ENCODE results near the gene USP7.
A peak's percentile ranks its signal among the peaks of the same experiment; 100 is the strongest.

USP7 gene

DNA sequence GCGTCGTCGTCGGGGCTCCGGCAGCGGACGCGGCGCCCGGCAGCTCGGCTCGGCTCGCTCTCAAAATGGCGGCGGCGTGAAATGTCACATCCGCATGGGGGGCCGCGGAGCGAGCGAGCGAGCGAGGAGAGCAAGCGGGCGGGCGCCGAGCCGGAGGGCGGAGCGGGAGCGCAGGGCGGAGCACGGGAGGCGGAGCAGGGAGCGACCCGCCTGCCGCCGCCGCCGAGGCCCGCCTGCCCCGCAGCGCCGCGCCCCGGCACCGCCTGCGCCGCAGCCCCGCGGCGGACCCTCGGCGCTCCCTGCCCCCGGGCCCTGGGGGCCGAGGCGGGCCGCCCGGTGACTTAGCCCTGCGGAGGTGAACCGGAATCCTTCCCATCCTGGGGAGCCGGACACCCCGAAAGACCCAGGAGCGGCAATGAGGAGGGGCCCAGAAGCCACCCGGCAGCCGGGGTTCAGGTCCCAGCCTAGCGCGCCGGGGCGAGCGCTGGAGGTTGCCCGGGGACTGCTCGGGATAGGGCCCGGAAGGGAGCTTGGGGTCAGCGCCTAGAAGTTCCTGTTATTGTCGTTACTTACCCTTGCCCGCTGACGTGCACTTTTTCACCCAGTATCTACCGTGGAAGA lies at the start of gene USP7:
USP7 (minus strand) TSS at position 86 of the 621 bp plus-strand sequence. CDS start 621 bp downstream, outside the sequence.
- no peaks in the 10 kb centered on the region for H3K9me3 Mint-ChIP-seq
- H3K27ac Mint-ChIP-seq = peak within 1 kb of the TSS; percentile 97
- DNase-seq (peak; percentile 87), ATAC-seq (replicated peaks) (peak; percentile 84 to 85)
- peak within 1 kb of the TSS; percentile 89 to 90 for H3K4me3 Mint-ChIP-seq
- no peaks in the 10 kb centered on the region for H3K27me3 Mint-ChIP-seq
- peaks cover 40 to 57% of the 10 kb centered on the region in 2 donors for H3K4me1 Mint-ChIP-seq
- H3K36me3 Mint-ChIP-seq = peaks cover 13 to 14% of the 10 kb centered on the region in 2 donors

DNA sequence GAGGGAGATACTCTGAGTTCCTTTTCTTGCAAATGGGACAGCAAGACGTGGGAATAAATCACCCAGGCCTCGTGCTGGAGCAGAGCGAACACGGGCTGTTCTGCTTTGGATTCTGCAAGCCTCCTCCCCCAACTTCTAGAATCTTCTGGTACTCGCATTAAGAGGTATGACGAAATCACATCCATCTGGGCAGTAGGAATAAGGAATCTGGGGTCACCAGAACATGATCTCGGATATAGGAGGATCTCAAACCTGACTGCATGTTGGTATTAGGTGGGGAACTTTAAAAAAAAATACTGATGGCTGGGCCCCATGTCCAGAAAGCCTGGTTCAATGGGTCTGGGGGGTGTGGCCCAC lies 49.8 kb upstream of the USP7 start:
- peaks cover 22 to 29% of the 10 kb centered on the region in 2 donors for H3K27me3 Mint-ChIP-seq
- DNase-seq = no peak
- H3K9me3 Mint-ChIP-seq = peaks cover 6 to 7% of the 10 kb centered on the region in 2 donors
- H3K4me3 Mint-ChIP-seq = no peak overlapping the region
- H3K36me3 Mint-ChIP-seq = peaks cover 6 to 10% of the 10 kb centered on the region in 2 donors
- no peak overlapping the region for H3K27ac Mint-ChIP-seq
- peaks cover 5 to 16% of the 10 kb centered on the region in 2 donors for H3K4me1 Mint-ChIP-seq
- no peak for ATAC-seq (replicated peaks)

DNA sequence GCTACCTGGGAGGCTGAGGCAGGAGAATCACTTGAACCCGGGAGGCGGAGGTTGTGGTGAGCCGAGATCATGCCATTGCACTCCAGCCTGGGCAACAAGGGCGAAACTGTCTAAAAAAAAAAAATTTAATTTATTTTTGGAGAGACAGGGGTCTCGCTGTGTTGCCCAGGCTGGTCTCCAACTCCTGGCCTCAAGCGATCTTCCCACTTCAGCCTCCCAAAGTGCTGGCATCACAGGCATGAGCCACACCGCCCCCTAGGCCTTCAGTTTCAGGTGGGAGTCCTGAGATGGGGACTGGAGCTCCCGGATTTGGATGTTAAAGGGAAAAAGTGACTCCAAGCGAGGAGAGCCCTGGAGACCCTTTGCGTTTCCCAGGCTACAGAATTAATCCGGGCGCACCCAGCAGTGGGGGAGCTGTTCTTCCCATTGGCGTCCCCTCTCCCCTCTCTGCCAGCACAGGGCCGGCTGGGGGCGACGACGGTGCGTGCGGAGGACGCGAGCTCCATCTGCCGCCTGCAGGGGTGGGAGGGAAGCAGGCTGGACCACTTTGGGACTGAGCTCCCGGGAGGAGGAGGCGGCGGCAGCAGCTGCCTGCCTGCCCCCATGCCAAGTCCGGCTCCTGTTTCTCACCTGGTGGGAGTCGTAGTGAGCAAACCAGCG lies 49.3 kb upstream of the USP7 start:
- peaks cover 22 to 29% of the 10 kb centered on the region in 2 donors for H3K27me3 Mint-ChIP-seq
- H3K36me3 Mint-ChIP-seq = peaks cover 6 to 10% of the 10 kb centered on the region in 2 donors
- peaks cover 7 to 19% of the 10 kb centered on the region in 2 donors for H3K4me1 Mint-ChIP-seq
- H3K4me3 Mint-ChIP-seq = peak overlapping the region in 1 of 2 donors; percentile 5
- H3K9me3 Mint-ChIP-seq = peaks cover 6 to 7% of the 10 kb centered on the region in 2 donors
- no peak for DNase-seq
- H3K27ac Mint-ChIP-seq = no peak overlapping the region
- ATAC-seq (replicated peaks) = no peak

DNA sequence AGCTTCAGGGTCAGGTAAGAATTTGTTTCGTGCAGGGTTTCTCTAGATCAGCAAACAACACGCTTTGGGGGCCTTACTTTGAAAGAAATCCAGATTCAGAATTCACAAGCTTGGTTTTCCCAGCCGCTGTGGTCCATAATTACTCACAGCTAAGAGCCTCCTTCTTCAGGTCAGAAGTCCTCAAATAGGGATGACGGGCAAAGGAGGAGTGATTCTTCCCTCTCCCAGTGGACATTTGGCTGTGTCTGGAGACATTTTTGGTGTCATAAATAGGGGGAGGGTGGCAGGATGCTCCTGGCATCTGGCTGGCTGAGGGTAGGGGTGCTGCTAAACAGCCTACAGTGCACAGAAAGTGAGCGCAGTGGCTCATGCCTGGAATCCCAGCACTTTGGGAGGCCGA lies 48.6 kb upstream of the USP7 start:
- no peak overlapping the region for H3K27ac Mint-ChIP-seq
- H3K36me3 Mint-ChIP-seq = peaks cover 6 to 10% of the 10 kb centered on the region in 2 donors
- ATAC-seq (replicated peaks) (no peak), DNase-seq (no peak)
- H3K9me3 Mint-ChIP-seq = peaks cover 6 to 7% of the 10 kb centered on the region in 2 donors
- H3K27me3 Mint-ChIP-seq = peaks cover 22 to 29% of the 10 kb centered on the region in 2 donors
- peaks cover 7 to 19% of the 10 kb centered on the region in 2 donors for H3K4me1 Mint-ChIP-seq
- no peak overlapping the region for H3K4me3 Mint-ChIP-seq

DNA sequence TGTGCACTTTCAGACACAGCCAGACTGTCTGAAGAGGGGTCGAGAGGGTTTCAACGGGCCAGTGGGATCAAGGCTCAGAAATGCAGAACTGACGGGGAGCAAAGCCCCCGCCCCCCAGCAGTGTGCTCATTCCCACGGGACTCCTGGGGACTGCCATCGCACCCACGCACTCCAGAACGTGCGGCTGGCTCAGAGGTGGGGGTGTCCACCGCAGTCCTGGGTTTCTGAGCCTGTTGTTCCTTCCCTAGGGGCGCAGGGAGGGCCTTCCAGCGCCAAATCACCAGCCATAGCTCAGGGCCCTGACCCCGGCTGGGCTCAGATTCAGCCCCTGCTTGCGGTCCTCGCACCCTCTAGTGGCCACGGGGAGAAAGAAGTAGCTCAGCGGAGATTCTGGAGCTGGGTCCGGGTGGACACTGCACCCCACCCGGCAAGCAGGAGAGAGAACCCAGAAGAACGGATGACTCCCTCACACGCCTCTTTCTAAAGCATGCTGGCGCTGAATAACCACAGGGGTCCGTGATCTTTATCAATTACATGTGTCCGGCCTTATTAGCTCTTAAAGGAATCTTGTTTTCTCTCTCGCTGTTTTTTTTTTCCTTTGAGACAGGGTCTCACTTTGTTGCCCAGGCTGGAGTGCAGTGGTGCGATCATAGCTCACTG lies 45.0 kb upstream of the USP7 start:
- Mint-ChIP-seq H3K4me1 (peaks cover 7 to 19% of the 10 kb centered on the region in 2 donors), H3K27me3 (peaks cover 14 to 16% of the 10 kb centered on the region in 2 donors), H3K27ac (peak overlapping the region; percentile 74), H3K4me3 (peak overlapping the region; percentile 70 to 77), H3K36me3 (peaks cover 0 to 3% of the 10 kb centered on the region in 2 donors), H3K9me3 (no peaks in the 10 kb centered on the region)
- ATAC-seq (replicated peaks) (peak; percentile 92), DNase-seq (peak; percentile 70)

DNA sequence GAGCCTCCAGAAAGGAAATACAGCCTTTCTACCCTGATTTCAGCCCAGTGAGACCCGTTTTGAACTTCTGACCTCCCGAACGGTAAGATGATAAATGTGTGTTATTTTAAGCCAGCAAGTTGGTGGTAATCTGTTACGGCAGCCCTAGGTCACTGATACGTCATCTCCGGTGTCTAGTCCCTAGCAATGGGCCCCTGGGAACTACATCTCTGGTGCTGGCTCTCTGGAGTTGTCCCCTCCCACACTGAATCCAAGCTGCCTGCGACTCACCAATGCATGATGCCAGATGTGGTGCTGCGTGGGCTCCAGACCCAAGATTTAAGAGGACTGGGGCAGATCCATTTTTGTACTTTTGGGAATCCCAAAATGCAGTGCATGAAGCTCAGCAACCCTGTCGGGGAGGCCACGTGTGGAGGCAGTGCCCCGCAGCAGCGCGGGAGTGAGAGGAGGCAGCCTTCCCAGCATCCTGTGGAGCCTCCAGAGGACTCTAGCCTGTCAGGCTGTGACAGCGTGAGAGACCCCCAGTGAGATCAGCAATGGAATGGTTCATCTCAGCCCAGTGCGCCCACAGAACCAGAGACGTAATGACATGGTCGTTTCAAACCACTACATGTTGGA lies 43.6 kb upstream of the USP7 start:
- no peak overlapping the region for H3K4me3 Mint-ChIP-seq
- H3K27ac Mint-ChIP-seq = no peak overlapping the region
- ATAC-seq (replicated peaks) (no peak), DNase-seq (no peak)
- peaks cover 7 to 14% of the 10 kb centered on the region in 2 donors for H3K4me1 Mint-ChIP-seq
- peaks cover under 1 to 10% of the 10 kb centered on the region in 2 donors for H3K27me3 Mint-ChIP-seq
- no peaks in the 10 kb centered on the region for H3K9me3 Mint-ChIP-seq
- no peaks in the 10 kb centered on the region for H3K36me3 Mint-ChIP-seq

DNA sequence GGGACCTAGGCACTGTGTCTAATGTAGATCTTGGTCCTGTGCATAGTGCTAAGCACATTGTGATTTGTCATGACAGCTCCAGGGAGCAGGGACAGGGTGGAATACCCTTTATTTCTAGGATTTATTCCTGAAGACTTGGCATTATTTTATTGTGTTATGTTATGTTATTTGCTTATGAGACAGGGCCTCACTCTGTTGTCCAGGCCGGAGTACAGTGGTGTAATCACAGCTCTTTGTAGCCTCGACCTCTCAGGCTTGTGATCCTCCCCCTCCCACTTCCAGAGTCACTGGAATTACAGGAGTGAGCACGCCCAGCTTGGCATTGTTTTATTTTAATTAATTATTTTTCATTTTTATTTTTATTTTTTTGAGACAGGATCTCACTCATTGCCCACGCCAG lies 40.5 kb upstream of the USP7 start:
- Mint-ChIP-seq H3K9me3 (no peaks in the 10 kb centered on the region), H3K27ac (no peak overlapping the region), H3K4me3 (no peak overlapping the region), H3K4me1 (peaks cover 7 to 10% of the 10 kb centered on the region in 2 donors), H3K27me3 (peaks cover 0 to 5% of the 10 kb centered on the region in 2 donors), H3K36me3 (no peaks in the 10 kb centered on the region)
- no peak for DNase-seq
- ATAC-seq (replicated peaks) = no peak

DNA sequence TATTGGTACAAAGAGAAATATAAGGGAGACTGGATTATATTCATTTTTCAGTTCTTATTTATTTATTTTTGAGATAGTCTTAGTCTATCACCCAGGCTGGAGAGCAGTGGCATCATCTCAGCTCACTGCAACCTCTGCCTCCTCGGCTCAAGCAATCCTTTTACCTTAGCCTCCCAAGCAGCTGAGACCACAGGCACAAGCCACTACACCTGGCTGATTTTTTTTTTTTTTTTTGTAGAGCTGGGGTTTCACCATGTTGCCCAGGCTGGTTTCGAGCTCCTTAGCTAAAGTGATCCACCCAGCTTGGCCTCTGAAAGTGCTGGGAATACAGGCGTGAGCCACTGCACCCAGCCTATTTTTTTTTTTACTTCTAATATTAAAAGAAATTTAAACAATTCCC lies 40.1 kb upstream of the USP7 start:
- no peaks in the 10 kb centered on the region for H3K9me3 Mint-ChIP-seq
- H3K4me3 Mint-ChIP-seq = no peak overlapping the region
- H3K4me1 Mint-ChIP-seq = peaks cover 4 to 6% of the 10 kb centered on the region in 2 donors
- ATAC-seq (replicated peaks) = no peak
- peaks cover 0 to 5% of the 10 kb centered on the region in 2 donors for H3K27me3 Mint-ChIP-seq
- H3K27ac Mint-ChIP-seq = no peak overlapping the region
- DNase-seq = no peak
- no peaks in the 10 kb centered on the region for H3K36me3 Mint-ChIP-seq

DNA sequence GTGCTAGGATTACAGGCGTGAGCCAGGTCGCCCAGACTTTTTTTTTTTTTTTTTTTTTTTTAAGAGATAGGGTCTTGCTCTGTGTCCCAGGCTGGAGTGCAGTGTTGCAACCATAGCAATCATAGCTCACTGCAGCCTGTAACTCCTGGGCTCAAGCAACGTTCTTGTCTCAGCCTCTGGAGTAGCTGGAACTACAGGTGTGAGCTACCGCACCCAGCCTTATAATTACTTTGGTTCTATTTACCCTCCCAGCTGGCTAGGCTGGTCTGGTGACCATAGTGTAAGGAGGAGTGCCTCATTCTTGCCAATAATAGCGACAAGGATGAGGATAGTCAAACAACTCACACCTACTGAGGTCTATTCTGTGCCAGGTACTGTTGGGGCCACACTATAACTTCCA lies 39.6 kb upstream of the USP7 start:
- Mint-ChIP-seq H3K4me3 (no peak overlapping the region), H3K4me1 (peaks cover under 1 to 2% of the 10 kb centered on the region in 2 donors), H3K27me3 (peaks cover 0 to 5% of the 10 kb centered on the region in 2 donors), H3K9me3 (no peaks in the 10 kb centered on the region), H3K27ac (no peak overlapping the region), H3K36me3 (no peaks in the 10 kb centered on the region)
- DNase-seq (no peak), ATAC-seq (replicated peaks) (no peak)

DNA sequence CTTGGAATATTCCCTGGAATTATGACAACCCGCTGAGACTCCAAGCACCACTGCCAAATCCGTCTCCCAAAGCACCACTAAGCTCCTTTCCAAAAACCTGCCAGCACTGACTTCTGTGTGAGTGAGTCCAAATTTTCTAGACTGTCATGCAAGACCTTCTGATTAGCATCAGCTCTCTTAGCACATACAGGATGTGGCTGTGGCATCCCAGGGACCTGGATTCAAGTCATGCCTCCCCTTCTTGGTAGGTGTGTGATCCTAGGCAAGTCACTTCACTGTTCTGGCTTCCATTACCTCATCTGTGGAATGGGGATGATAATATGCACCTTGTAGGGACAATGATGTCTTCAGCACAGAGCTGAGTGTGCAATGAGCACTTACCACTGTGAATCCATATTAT lies 38.3 kb upstream of the USP7 start:
- H3K27ac Mint-ChIP-seq = no peak overlapping the region
- H3K36me3 Mint-ChIP-seq = no peaks in the 10 kb centered on the region
- ATAC-seq (replicated peaks) (no peak), DNase-seq (no peak)
- no peak overlapping the region for H3K4me3 Mint-ChIP-seq
- H3K9me3 Mint-ChIP-seq = no peaks in the 10 kb centered on the region
- no peaks in the 10 kb centered on the region for H3K4me1 Mint-ChIP-seq
- peaks cover 0 to 5% of the 10 kb centered on the region in 2 donors for H3K27me3 Mint-ChIP-seq

DNA sequence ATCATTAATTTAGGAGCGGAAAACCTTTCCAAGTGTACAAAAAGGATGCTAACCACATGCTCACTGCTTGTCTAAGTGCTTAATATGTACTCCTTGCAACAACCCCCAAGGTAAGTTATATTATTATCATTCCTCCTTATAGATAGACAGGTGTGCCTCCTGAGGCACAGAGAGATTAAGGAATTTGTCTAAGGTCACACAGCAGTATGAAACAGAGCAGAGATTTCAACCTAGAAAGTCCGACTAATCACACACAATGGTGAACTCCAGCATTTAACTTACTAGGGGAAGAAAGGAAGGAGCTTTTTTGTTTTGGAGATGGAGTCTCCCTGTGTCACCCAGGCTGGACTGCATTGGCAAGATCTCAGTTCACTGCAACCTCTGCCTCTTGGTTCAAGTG lies 37.0 kb upstream of the USP7 start:
- Mint-ChIP-seq H3K9me3 (peaks cover 0 to 2% of the 10 kb centered on the region in 2 donors), H3K27me3 (no peaks in the 10 kb centered on the region), H3K36me3 (no peaks in the 10 kb centered on the region), H3K4me1 (no peaks in the 10 kb centered on the region), H3K27ac (no peak overlapping the region), H3K4me3 (no peak overlapping the region)
- no peak for ATAC-seq (replicated peaks)
- no peak for DNase-seq

DNA sequence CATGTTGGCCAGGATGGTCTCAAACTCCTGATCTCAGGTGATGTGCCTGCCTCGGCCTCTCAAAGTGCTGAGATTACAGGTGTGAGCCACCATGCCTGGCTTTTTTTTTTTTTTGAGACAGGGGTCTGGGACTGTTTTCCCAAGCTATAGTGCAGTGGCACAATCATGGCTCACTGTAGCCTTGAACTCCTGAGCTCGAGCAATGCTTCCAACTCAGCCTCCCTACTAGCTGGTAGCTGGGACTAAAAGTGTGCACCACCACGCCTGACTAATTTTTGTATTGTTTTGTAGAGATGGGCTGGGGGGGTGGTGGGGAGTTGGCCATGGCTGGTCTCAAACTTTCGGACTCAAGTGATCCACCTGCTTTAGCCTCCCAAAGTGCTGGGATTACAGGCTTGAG lies 36.1 kb upstream of the USP7 start:
- H3K4me3 Mint-ChIP-seq = no peak overlapping the region
- ATAC-seq (replicated peaks) (no peak), DNase-seq (no peak)
- H3K36me3 Mint-ChIP-seq = no peaks in the 10 kb centered on the region
- no peak overlapping the region for H3K27ac Mint-ChIP-seq
- H3K9me3 Mint-ChIP-seq = peaks cover 0 to 2% of the 10 kb centered on the region in 2 donors
- no peaks in the 10 kb centered on the region for H3K4me1 Mint-ChIP-seq
- H3K27me3 Mint-ChIP-seq = no peaks in the 10 kb centered on the region

DNA sequence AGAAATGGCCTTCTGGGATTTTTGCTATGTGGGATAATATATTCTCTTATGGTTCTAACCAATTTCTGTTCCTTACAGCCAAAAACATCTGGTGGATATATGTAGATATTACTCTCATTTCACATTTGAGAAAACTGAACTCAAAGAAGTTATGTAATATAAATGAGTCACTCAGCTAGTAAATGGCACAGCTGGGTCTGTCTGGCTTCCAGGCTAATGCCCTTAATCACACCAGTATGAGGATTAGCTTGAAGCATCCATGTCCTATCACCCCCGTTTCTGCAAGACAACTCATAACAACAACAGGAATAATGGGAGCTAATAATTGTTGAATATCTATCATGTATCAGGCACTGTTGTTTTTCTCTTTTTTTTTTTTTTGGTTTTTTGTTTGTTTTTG lies 34.4 kb upstream of the USP7 start:
- Mint-ChIP-seq H3K4me1 (no peaks in the 10 kb centered on the region), H3K9me3 (peaks cover 0 to 2% of the 10 kb centered on the region in 2 donors), H3K4me3 (no peak overlapping the region), H3K27ac (no peak overlapping the region), H3K27me3 (no peaks in the 10 kb centered on the region), H3K36me3 (no peaks in the 10 kb centered on the region)
- DNase-seq (no peak), ATAC-seq (replicated peaks) (no peak)

DNA sequence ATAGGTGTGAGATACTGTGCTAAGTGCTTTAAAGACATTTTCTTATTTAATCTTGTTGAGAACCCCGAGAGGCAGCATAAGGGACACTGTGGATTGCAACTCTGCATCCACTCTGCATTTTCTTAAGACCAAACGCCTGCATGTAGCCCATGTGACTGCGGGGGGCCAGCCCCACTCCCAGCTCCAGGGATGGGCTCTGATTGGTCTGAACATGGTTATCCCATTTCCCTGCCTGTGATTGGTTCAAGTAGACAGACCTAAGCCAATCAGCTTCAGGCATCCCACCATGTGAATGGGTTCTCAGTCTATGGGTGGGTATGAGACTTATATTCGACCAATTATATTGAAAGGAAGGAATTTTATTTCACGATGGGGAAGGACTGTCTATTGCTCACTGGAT lies 33.2 kb upstream of the USP7 start:
- no peak overlapping the region for H3K27ac Mint-ChIP-seq
- no peak overlapping the region for H3K4me3 Mint-ChIP-seq
- no peak for ATAC-seq (replicated peaks)
- H3K27me3 Mint-ChIP-seq = no peaks in the 10 kb centered on the region
- H3K9me3 Mint-ChIP-seq = peaks cover 0 to 2% of the 10 kb centered on the region in 2 donors
- no peaks in the 10 kb centered on the region for H3K36me3 Mint-ChIP-seq
- no peak for DNase-seq
- H3K4me1 Mint-ChIP-seq = peaks cover 0 to 1% of the 10 kb centered on the region in 2 donors

Data from stimulated activated naive B cell treated with anti-CD40 and anti-IgM and Interleukin-4, amounts not matched to agents 10 μg/mL and 1 μg/mL and 100 μg/mL, for 72 hours (primary cell).